Measurements from ENCODE around the gene LKAAEAR1.

DNA sequence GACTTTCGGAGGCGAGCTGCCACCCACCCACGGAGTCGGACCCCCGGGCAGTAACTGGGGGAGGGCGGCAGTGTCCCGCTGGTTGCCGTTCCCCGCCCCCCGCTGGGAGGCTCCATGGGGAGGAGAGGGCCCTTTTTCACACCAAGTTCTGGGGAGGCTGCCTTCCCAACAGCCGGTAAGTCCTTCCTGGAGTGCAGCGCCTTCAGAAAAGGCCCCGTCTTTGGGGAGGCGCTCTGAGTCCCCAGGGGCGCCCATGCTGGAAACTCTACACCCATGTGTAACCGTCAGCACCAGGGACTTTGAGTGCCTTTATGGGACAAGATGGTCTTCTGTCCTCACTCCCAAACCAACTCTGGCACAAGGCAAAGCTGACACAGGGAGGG, 34.3 kb downstream of the LKAAEAR1 start:
- TF ChIP-seq POLR2A (IDR thresholded peaks at IDR 0.05; ENCODE audit: low read depth, low read length) (no peak), TAF1 (IDR thresholded peaks at IDR 0.05; ENCODE audit: low read depth, low read length) (no peak), POLR2AphosphoS5 (IDR thresholded peaks at IDR 0.05; ENCODE audit: low read depth, low read length) (no peak)
